HG03045 (cell line): ENCODE results near the gene RBM22.
"Not testable (repeated sequence)": the region's sequence is repeated elsewhere in the genome, so short reads cannot be mapped to it uniquely, and the experiment has no call there.

Source experiments
- ATAC-seq: cut with Tn5 transposase; IDR thresholded peaks from one replicate; pipeline ENCODE4 v1.9.1; 2021; ENCODE audit warnings: mild to moderate bottlenecking, moderate library complexity; ENCODE audit not compliant: unreplicated experiment

Gene RBM22

GRCh38 chr5:150700594-150701377 lies at the start of gene RBM22:
TSS of gene RBM22 (minus strand) at chr5:150701062. CDS start at chr5:150700985, 77 bp downstream.
- ATAC-seq, result peak; percentile 97

DNA sequence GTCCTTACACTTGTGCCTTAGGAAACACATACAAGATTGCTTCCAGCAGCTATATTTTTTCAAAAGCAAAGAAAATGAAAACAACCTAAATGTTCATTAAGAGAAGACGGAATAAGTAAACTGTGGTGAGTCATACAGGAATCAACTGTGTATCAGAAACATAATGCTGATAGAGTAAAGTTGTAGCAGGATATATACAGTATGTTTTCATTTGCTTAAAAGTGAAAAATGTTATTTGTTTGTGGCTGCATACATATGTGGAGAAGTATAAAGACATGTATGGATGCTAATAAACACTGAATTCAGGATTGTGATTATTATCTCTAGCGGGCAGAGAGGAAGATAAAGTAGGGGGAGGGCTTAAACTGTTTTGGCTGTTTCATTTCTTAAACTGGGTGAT lies 49.6 kb upstream of the RBM22 start:
- ATAC-seq, result no peak

DNA sequence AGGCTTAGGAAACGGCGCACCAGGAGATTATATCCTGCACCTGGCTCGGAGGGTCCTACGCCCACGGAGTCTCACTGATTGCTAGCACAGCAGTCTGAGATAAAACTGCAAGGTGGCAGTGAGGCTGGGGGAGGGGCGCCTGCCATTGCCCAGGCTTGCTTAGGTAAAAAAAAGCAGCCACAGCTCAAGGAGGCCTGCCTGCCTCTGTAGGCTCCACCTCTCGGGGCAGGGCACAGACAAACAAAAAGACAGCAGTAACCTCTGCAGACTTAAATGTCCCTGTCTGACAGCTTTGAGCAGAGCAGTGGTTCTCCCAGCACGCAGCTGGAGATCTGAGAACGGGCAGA lies 42.3 kb upstream of the RBM22 start:
- not testable (repeated sequence) for ATAC-seq

- not testable (repeated sequence) for ATAC-seq
Measured at GRCh38 chr5:150742455-150743141, 41.7 kb upstream of the RBM22 start.

DNA sequence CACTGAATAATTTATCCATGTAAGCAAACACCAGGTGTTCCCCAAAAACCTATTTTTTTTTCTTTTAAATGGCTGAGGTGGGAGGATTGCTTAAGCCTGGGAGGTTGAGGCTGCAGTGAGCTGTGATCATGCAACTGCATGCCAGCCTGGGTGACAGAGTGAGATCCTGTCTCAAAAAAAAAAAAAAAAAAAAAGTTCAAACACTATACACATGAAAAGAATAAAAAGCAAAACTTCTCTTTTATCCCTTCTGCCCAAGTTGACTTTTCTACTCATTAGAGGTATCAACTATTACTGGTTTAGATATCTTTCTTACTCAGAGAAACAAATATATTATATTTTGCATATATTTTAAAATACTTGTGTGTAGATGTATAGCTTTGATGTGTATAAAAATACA lies 40.1 kb upstream of the RBM22 start:
- ATAC-seq, result no peak

- no peak for ATAC-seq
Measured at GRCh38 chr5:150738862-150739261, 38.0 kb upstream of the RBM22 start.

GRCh38 chr5:150734579-150735384 lies 33.9 kb upstream of the RBM22 start:
- peak; percentile 80 for ATAC-seq

DNA sequence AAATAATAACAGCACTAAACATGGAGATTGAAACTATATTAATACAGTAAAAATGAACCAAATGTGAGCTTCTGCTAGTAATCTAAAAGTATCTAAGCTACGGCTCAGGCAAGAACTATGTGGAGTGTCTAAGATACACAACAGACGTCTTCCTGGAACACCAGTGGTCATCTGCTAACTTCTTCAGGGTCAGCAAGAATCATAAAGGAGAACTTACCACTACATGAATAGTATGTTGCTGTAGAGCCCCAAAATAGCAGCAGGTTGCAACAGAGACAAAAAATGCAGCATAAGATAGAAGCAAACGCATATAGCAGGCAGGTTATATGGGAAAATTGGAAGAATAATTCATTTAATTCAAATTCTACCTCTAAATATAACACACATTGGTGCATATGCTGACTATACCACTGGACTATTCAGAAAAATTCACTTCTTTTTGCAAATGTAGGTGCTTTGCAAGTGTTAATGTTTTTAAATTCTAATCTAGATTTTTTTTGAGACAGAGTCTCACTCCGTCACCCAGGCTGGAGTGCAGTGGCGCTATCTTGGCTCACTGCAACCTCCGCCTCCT lies 30.9 kb upstream of the RBM22 start:
- no peak for ATAC-seq

DNA sequence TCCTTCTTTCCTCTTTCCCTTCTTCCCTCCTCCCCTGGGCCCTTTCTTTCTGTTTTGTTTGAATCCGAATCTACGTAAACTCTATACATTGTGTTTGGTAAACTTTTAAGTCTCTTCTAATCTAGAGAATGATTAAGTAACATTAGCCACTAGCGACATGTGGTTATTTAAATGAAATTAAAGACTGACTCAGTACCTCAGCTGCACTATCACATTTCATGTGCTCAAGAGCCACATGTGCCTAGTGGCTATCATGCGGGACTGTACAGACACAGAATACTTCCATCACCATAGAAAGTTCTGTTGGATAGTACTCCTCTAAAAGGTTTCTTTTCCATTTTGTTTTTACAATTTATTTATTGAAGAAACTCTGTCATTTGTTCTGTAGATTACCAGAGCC lies 29.0 kb upstream of the RBM22 start:
- ATAC-seq, result no peak

GRCh38 chr5:150723845-150724244 lies 23.0 kb upstream of the RBM22 start:
- no peak for ATAC-seq

DNA sequence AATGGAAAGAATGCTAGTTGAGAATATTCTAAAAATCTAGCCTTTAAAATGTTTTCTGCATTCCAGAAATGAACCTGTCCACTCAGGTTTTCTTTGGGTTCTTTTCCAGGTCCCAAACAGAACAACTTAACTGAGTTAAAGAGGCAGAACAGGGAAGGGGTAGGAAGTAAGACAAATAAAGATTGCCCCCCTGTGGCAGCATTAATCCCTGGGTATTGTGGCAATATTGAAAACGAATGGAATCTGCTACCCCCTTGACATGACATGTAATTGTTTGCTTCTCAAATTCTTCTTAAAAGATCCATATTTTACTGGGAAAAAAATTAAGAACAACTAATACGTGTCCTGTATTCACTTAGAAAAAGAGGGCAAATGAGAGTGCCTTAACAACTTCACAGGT lies 9.3 kb upstream of the RBM22 start:
- ATAC-seq, result no peak

- no peak for ATAC-seq
Measured at GRCh38 chr5:150706776-150707390, 6.0 kb upstream of the RBM22 start.

- ATAC-seq, result no peak
Measured at GRCh38 chr5:150703762-150704161, 2.9 kb upstream of the RBM22 start.

- peak; percentile 4 for ATAC-seq
Measured at GRCh38 chr5:150700246-150700593, 642 bp downstream of the RBM22 start.

GRCh38 chr5:150694612-150695011 lies 6.2 kb downstream of the RBM22 start:
- ATAC-seq, result no peak

DNA sequence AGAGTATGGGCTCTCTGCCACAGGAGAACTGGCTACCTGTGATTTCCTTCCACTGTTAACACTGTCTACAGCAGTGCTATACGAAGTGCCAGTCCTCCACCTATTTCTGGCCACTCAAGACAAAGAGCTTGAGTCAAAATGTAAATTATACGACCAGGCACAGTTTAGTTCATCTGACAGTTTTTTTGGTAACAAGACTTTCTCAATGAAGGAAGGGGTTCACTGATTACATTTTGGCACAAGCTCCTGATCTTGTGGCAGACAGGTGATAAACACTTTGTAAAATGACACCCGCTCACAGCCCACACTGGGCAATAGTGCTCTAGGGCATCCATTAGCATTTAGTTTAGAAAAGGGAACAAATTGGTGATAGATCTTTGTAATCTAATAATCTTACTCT lies 8.6 kb downstream of the RBM22 start:
- no peak for ATAC-seq

DNA sequence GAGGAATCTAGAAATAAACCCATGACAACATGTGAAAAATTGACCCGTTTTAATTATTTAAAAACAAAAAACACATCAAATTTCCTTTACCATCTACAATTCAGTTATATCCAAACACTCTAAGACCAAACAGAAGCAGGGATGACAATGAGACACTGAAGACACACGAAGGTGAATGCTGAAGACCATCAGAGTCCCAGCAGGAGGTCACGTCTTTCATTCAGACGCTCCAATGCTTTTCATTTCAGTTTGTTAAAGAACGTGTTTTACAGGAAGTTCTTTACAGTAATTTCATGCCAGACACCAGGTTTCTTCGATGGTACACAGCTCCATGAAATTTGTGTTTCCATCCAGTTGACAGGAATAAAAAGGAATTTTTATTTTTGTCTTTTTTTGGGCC lies 10.1 kb downstream of the RBM22 start:
- no peak for ATAC-seq

DNA sequence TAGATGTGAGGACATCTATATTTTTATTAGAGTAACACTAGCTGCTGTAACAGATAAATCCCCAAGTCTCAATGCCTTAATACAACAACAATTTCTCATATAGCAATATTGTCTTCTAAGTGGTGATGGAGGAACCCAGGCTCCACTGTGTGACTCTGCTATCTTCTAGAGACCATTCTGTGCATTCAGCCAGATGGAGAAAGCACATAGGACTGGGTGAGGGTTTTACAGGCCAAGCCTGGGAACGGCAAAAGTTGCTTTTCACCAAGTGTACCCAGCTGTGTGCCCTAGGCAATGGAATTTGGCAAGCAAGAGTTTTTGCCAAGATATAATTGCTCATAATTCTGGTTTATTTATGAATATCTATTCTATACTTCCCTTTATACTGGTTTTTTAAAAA lies 11.7 kb downstream of the RBM22 start:
- ATAC-seq, result no peak

- no peak for ATAC-seq
Measured at GRCh38 chr5:150676578-150676977, 24.3 kb downstream of the RBM22 start.

DNA sequence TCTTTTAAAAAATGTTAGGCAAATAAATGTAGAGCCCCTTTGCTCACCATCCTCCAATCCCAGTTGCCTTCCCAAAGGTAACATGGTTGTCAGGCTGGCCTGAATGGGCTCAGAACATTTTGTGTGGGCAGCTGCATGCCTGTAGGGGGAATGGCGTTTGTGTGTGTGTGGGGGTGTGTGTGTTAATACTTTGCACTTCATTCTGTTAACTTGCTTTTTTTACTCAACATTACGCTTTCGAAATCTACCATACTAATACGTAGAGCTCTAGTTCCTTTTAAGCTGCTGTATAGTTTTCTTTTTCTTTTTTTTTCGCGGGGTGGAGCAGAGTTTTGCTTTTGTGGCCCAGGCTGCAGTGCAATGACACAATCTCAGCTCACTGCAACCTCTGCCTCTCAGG lies 25.8 kb downstream of the RBM22 start:
- no peak for ATAC-seq

GRCh38 chr5:150674341-150674821 lies 26.5 kb downstream of the RBM22 start:
- no peak for ATAC-seq
